Measurements from ENCODE around the gene TBC1D2B. TPM values are rescaled to one million over a fixed set of nuclear protein-coding genes. Genes with fewer than 3 reads are reported as not detected.

Gene TBC1D2B
- total RNA-seq, 2 donors from 2014 or later: 54.0 to 58.5 TPM

- ATAC-seq (ENCODE audit: insufficient number of reproducible peaks, low FRiP score, low read depth) (no peak), DNase-seq (ENCODE audit: low spot score) (no peak)
- no peak for TF ChIP-seq CTCF (IDR thresholded peaks at IDR 0.05)
- Histone ChIP-seq H3K4me3 (no peak overlapping the region), H3K27ac (no peak overlapping the region), H3K27me3 (replicated peaks; ENCODE audit: insufficient read depth) (no peaks in the 10 kb centered on the region), H3K36me3 (peaks cover 12% of the 10 kb centered on the region), H3K4me1 (ENCODE audit: control insufficient read depth in 1 of 2, low read depth in 2 of 2) (peaks cover 21 to 59% of the 10 kb centered on the region in 2 donors), H3K9me3 (no peaks in the 10 kb centered on the region)
Measured at GRCh38 chr15:78048628-78048920, 28.9 kb downstream of the TBC1D2B start.

- ATAC-seq (ENCODE audit: insufficient number of reproducible peaks, low FRiP score, low read depth): no peak
- H3K27ac ChIP-seq: no peak overlapping the region
Measured at GRCh38 chr15:78047761-78048627, 29.5 kb downstream of the TBC1D2B start.

GRCh38 chr15:78046796-78047341 is 30.6 kb downstream of the TBC1D2B start:
- Histone ChIP-seq H3K36me3 (peaks cover 7% of the 10 kb centered on the region), H3K4me1 (ENCODE audit: control insufficient read depth in 1 of 2, low read depth in 2 of 2) (peaks cover 13 to 44% of the 10 kb centered on the region in 2 donors), H3K4me3 (no peak overlapping the region), H3K27me3 (replicated peaks; ENCODE audit: insufficient read depth) (no peaks in the 10 kb centered on the region), H3K27ac (peak overlapping the region in 1 of 2 donors; percentile 5), H3K9me3 (no peaks in the 10 kb centered on the region)
- ATAC-seq (ENCODE audit: insufficient number of reproducible peaks, low FRiP score, low read depth): no peak
- no peak for DNase-seq (ENCODE audit: low spot score)
- no peak for TF ChIP-seq CTCF (IDR thresholded peaks at IDR 0.05)

More at GRCh38 chr15:78047761-78048627, 29.5 kb downstream of the TBC1D2B start:
- no peak for TF ChIP-seq CTCF (IDR thresholded peaks at IDR 0.05)
- no peak for DNase-seq (ENCODE audit: low spot score)
- Histone ChIP-seq H3K4me3 (no peak overlapping the region), H3K36me3 (peaks cover 10% of the 10 kb centered on the region), H3K4me1 (ENCODE audit: control insufficient read depth in 1 of 2, low read depth in 2 of 2) (peaks cover 21 to 55% of the 10 kb centered on the region in 2 donors), H3K27me3 (replicated peaks; ENCODE audit: insufficient read depth) (no peaks in the 10 kb centered on the region), H3K9me3 (no peaks in the 10 kb centered on the region)

GRCh38 chr15:78045189-78045588 is 32.3 kb downstream of the TBC1D2B start:
- Histone ChIP-seq H3K27me3 (replicated peaks; ENCODE audit: insufficient read depth) (no peaks in the 10 kb centered on the region), H3K27ac (no peak overlapping the region), H3K4me3 (no peak overlapping the region), H3K9me3 (no peaks in the 10 kb centered on the region), H3K36me3 (peaks cover 7% of the 10 kb centered on the region), H3K4me1 (ENCODE audit: control insufficient read depth in 1 of 2, low read depth in 2 of 2) (peaks cover 9 to 28% of the 10 kb centered on the region in 2 donors)
- DNase-seq (ENCODE audit: low spot score) (no peak), ATAC-seq (ENCODE audit: insufficient number of reproducible peaks, low FRiP score, low read depth) (no peak)
- TF ChIP-seq CTCF (IDR thresholded peaks at IDR 0.05): no peak

- TF ChIP-seq CTCF (IDR thresholded peaks at IDR 0.05): no peak
- no peak overlapping the region for H3K27ac ChIP-seq
- DNase-seq (ENCODE audit: low spot score) (no peak), ATAC-seq (ENCODE audit: insufficient number of reproducible peaks, low FRiP score, low read depth) (no peak)
- peaks cover 9 to 22% of the 10 kb centered on the region in 2 donors for H3K4me1 ChIP-seq (ENCODE audit: control insufficient read depth in 1 of 2, low read depth in 2 of 2)
- no peaks in the 10 kb centered on the region for H3K27me3 ChIP-seq (replicated peaks; ENCODE audit: insufficient read depth)
- no peaks in the 10 kb centered on the region for H3K9me3 ChIP-seq
- no peak overlapping the region for H3K4me3 ChIP-seq
- H3K36me3 ChIP-seq: peaks cover 7% of the 10 kb centered on the region
Measured at GRCh38 chr15:78044407-78045155, 32.9 kb downstream of the TBC1D2B start.
